WI38 (cell line): Measurements from ENCODE around the gene PHLDA2.

Experiments
- H3K4me3 ChIP-seq: 2 replicates; pipeline ENCODE4 v1.5.1; 2011; ENCODE audit warnings: low read depth, mild to moderate bottlenecking, control low read depth, low read length
- CTCF ChIP-seq: IDR thresholded peaks from 2 replicates; pipeline ENCODE4 v1.5.1; 2012; ENCODE audit warnings: low read depth, mild to moderate bottlenecking, control low read depth, low read length

The PHLDA2 gene

DNA sequence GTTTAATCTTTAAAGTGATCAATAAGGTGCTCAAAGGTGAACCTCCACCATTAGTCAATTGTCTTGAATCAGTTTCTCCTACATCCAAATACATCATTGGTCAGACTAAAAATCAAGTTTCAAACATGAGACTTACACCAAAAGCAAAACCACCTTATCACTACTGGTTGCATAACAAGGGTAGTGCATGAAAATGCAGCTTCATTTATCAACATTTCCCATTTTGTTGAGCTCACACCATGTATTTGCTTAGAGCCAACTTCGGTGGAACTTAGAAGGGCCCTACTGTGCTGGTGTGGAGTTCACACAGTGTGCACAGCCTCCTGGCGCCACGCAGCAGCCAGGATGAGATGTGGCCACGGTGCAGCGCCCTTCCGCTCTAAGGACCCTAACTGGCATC is 23.1 kb upstream of the PHLDA2 start:
- no peak overlapping the region for H3K4me3 ChIP-seq
- no peak for TF ChIP-seq CTCF

GRCh38 chr11:2951231-2952110 is 22.3 kb upstream of the PHLDA2 start:
- no peak for TF ChIP-seq CTCF
- no peak overlapping the region for H3K4me3 ChIP-seq

DNA sequence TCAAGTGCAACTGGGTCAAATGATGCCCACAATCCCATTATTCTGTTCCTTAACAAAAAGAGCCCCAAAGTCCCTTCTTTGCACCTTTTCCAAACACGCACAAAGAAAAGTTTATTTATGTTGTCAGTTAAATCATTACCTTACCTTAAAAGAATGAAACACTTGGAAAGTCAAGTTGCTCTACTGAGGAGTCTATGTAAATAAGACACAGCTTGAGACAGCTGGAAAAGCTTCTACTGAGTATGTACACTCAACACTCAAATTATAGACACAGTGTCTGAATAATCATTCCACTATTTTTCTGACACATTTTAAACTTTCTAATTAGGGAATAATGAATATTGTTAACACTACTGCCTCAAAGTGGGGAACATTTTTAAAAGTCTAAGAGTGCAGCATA is 21.6 kb upstream of the PHLDA2 start:
- no peak overlapping the region for H3K4me3 ChIP-seq
- no peak for TF ChIP-seq CTCF

GRCh38 chr11:2949920-2950319 is 20.7 kb upstream of the PHLDA2 start:
- TF ChIP-seq CTCF: no peak
- no peak overlapping the region for H3K4me3 ChIP-seq

GRCh38 chr11:2947744-2948143 is 18.5 kb upstream of the PHLDA2 start:
- TF ChIP-seq CTCF: no peak
- H3K4me3 ChIP-seq: no peak overlapping the region

- H3K4me3 ChIP-seq: no peak overlapping the region
- no peak for TF ChIP-seq CTCF
Observed at GRCh38 chr11:2945757-2946287, 16.6 kb upstream of the PHLDA2 start.

GRCh38 chr11:2945031-2945756 is 16.0 kb upstream of the PHLDA2 start:
- H3K4me3 ChIP-seq: peak overlapping the region; percentile 53
- TF ChIP-seq CTCF: no peak
